Spleen (tissue), 11 donors: ENCODE results near the gene ACBD6. TPM values are rescaled to one million over a fixed set of nuclear protein-coding genes. Genes with fewer than 3 reads are reported as not detected.

Source experiments
- DNase-seq: peaks from one replicate; pipeline ENCODE4 v3.0.0-alpha.2; 2020
- H3K27ac ChIP-seq, 8 donors: fragments of 200-600 bp; sonication (generic) in 7 of 8; 1 replicate in 4 of 8; 2 replicates in 4 of 8; pipeline versions ENCODE4 v1.5.0 to v1.8.0; 2016 to 2021; ENCODE audit warnings: inconsistent platforms in 4 of 8, mild to moderate bottlenecking in 4 of 8, moderate library complexity in 1 of 8
- H3K27me3 ChIP-seq, 7 donors: fragments of 200-600 bp; sonication (generic) in 6 of 7; replicated peaks in 1 of 7; 1 replicate in 4 of 7; 2 replicates in 3 of 7; pipeline versions ENCODE4 v1.5.0 to v1.8.0; 2016 to 2021; ENCODE audit warnings: inconsistent platforms in 3 of 7, mild to moderate bottlenecking in 1 of 7
- H3K36me3 ChIP-seq, 6 donors: fragments of 200-600 bp; sonication (generic) in 5 of 6; 1 replicate in 4 of 6; 2 replicates in 2 of 6; pipeline versions ENCODE4 v1.5.0 to v1.8.0; 2016 to 2021; ENCODE audit warnings: inconsistent platforms in 2 of 6
- H3K4me1 ChIP-seq, 6 donors: fragments of 200-600 bp; sonication (generic) in 5 of 6; 1 replicate in 3 of 6; 2 replicates in 3 of 6; pipeline versions ENCODE4 v1.5.0 to v1.8.0; 2016 to 2021; ENCODE audit warnings: inconsistent platforms in 3 of 6
- H3K4me3 ChIP-seq, 8 donors: fragments of 200-600 bp; sonication (generic) in 7 of 8; 1 replicate in 4 of 8; 2 replicates in 4 of 8; pipeline versions ENCODE4 v1.5.0 to v1.8.0; 2016 to 2021; ENCODE audit warnings: inconsistent platforms in 4 of 8, mild to moderate bottlenecking in 4 of 8, moderate library complexity in 2 of 8
- H3K9me3 ChIP-seq, 8 donors: fragments of 200-600 bp; sonication (generic) in 7 of 8; 1 replicate in 4 of 8; 2 replicates in 4 of 8; pipeline versions ENCODE4 v1.5.0 to v1.8.0; 2016 to 2021; ENCODE audit warnings: inconsistent platforms in 4 of 8
- CTCF ChIP-seq, 11 experiments: fragments of 200-600 bp in 7 of 11; fragments of 450-650 bp in 4 of 11; sonication (generic) in 4 of 11; IDR thresholded peaks in 8 of 11; conservative IDR thresholded peaks in 3 of 11; 1 replicate in 7 of 11; 2 replicates in 4 of 11; pipeline versions ENCODE4 v1.4.0 to v1.8.0; 2016 to 2021; ENCODE audit warnings: antibody characterized with exemption in 11 of 11, inconsistent platforms in 4 of 11, mild to moderate bottlenecking in 1 of 11
- POLR2A ChIP-seq, 3 donors: fragments of 450-650 bp; IDR thresholded peaks; one replicate each; pipeline ENCODE4 v1.5.1; 2017; ENCODE audit warnings: antibody characterized with exemption in 3 of 3, mild to moderate bottlenecking in 1 of 3
- POLR2AphosphoS5 ChIP-seq, 3 donors: sonication (generic); formaldehyde crosslinking; IDR thresholded peaks; one replicate each; pipeline ENCODE4 v1.5.1; 2017; ENCODE audit warnings: antibody characterized with exemption in 3 of 3
- WGBS, 5 donors: extraction: QIAGEN DNeasy Blood & Tissue Kit in 3 of 5; methylation state at CpG; one replicate each; pipeline versions ENCODE4 v1.1.5 to v1.1.7; 2013 to 2018; 5-methylcytosine and 5-hydroxymethylcytosine counted together
- intact Hi-C: fragments of 100-400 bp; cut with DNase I; formaldehyde crosslinking; loops from one replicate; pipeline ENCODE4 v1.15.0; 2023; ENCODE audit warnings: low total_unique reads
- polyA plus RNA-seq, 3 donors: library from polyadenylated mRNA; stranded (reverse); fragments of 200-250 nt; gene quantifications; one replicate each; pipeline ENCODE4 v1.2.1, GENCODE V29; 2013
- total RNA-seq, 7 donors: library from RNA; depleted of rRNA in 3 of 7; stranded (reverse); fragments of >200 nt in 3 of 7; fragmentation: NEBNext Ultra II Directional in 4 of 7; extraction: Animal tissue kit (Norgen Biotek cat#: 25700) in 4 of 7; gene quantifications; one replicate each; pipeline versions ENCODE4 v1.1.0 to v1.2.1, GENCODE V29; 2016 to 2021
- donor health status: healthy with polysubstance abuse.
- donor health status: DM: no; HTN: no; CAD: no; lungs with moderate emphysema.
- donor health status: DM: no; HTN: no; CAD: no.
- donor health status: Bipolar disorder and iron deficiency.
- donor health status: healthy.
- donor health status: DM: no; HTN: no; CAD: no.
- donor health status: DM: yes; HTN: yes; CAD: no.

ACBD6 gene
- total and polyA plus RNA-seq, 10 donors: 27.2 to 62.9 (median 38.3) TPM

- Histone ChIP-seq H3K4me3 (no peak overlapping the region), H3K9me3 (peaks cover 0 to 9% (median 0%) of the 10 kb centered on the region in 8 donors), H3K27me3 (no peaks in the 10 kb centered on the region), H3K27ac (no peak overlapping the region), H3K36me3 (peaks cover 0 to 12% (median 0%) of the 10 kb centered on the region in 6 donors), H3K4me1 (peaks cover 0 to 7% (median 0%) of the 10 kb centered on the region in 6 donors)
- intact Hi-C loops: no loop called here
- no peak for DNase-seq
- WGBS, 5 donors: 93 to 98% (median 97%) methylated on average over 1 of the region's 1 CpG
- no peak for TF ChIP-seq POLR2AphosphoS5 (IDR thresholded peaks at IDR 0.05)
Measured at GRCh38 chr1:180343921-180344769, 158.2 kb downstream of the ACBD6 start.

- Histone ChIP-seq H3K9me3 (peaks cover 0 to 13% (median 1%) of the 10 kb centered on the region in 8 donors), H3K4me1 (no peaks in the 10 kb centered on the region), H3K4me3 (no peak overlapping the region), H3K27ac (no peak overlapping the region), H3K27me3 (no peaks in the 10 kb centered on the region), H3K36me3 (peaks cover 0 to 13% (median 0%) of the 10 kb centered on the region in 6 donors)
- no peak for TF ChIP-seq CTCF (IDR thresholded peaks at IDR 0.05 in 8 of 11, conservative IDR thresholded peaks at IDR 0.05 in 3 of 11)
- no peak for TF ChIP-seq POLR2A (IDR thresholded peaks at IDR 0.05)
- TF ChIP-seq POLR2AphosphoS5 (IDR thresholded peaks at IDR 0.05): no peak
- intact Hi-C loops: no loop called here
- WGBS, 5 donors: 94 to 100% (median 97%) methylated on average over 6 of the region's 6 CpGs
- DNase-seq: peak; percentile 29
Measured at GRCh38 chr1:180327089-180327488, 175.3 kb downstream of the ACBD6 start.

DNA sequence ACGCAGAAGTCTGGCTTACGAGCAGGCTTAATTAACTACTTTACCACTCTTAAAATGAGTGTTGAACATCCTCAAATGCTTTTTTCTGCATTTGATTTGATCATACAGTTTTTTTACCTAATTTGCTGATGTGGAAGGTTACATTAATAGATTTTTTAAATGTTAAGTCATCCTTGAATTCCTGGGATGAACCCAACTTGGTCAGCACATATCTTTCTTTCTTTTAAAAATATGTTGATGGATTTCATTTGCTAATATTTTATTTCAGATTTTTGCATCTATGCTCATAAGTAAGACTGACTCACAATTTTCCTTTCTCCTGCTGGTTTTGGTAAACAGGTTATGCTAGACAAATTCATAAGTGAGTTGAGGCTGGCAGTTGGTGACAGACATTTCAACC is 189.5 kb downstream of the ACBD6 start:
- no peak overlapping the region for H3K4me3 ChIP-seq
- WGBS, 5 donors: 97 to 99% (median 98%) methylated on average over 2 of the region's 2 CpGs
- no peaks in the 10 kb centered on the region for H3K4me1 ChIP-seq
- DNase-seq: no peak
- H3K27ac ChIP-seq: no peak overlapping the region
- no peaks in the 10 kb centered on the region for H3K27me3 ChIP-seq
- H3K9me3 ChIP-seq: peaks cover 0 to 5% (median 0%) of the 10 kb centered on the region in 8 donors
- intact Hi-C loops: no loop called here
- no peak for TF ChIP-seq POLR2AphosphoS5 (IDR thresholded peaks at IDR 0.05)
- no peak for TF ChIP-seq POLR2A (IDR thresholded peaks at IDR 0.05)
- TF ChIP-seq CTCF (IDR thresholded peaks at IDR 0.05 in 8 of 11, conservative IDR thresholded peaks at IDR 0.05 in 3 of 11): no peak
- peaks cover 0 to 29% (median 2%) of the 10 kb centered on the region in 6 donors for H3K36me3 ChIP-seq

DNA sequence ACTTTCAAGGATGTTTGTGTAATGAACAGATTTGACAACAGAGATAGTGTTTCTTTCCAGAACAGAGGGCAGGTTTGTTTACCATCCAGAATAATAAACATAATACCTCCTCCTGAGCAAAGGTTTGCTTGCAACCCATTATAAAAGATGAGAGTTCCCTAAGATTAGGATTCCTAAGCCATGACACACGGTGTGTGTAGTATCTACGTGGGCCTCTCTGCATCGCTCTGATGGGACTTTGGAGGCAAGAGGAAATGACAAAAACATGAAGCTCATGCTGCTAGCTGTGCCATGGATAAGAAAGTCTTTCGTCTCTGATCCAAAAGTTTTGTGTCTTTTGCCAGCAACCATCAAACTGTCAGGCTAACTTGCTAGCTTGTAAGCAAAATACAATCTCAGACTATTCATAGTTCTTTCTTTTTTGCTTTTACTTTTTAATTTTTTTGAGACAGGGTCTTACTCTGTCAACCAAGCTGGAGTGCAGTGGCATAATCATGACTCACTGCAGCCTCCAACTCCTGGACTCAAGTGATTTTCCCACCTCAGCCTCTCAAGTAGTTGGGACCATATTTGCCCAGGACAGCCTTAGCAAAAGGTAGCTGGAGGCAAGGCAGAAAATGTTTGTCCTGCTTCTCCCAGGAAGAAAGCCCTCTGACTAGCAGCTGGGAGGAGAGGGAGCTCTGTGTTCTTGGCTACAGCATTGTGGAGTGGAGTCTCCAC is 191.2 kb downstream of the ACBD6 start:
- peaks cover 0 to 22% (median 13%) of the 10 kb centered on the region in 8 donors for H3K9me3 ChIP-seq
- TF ChIP-seq POLR2AphosphoS5 (IDR thresholded peaks at IDR 0.05) (no peak), POLR2A (IDR thresholded peaks at IDR 0.05) (no peak), CTCF (IDR thresholded peaks at IDR 0.05 in 8 of 11, conservative IDR thresholded peaks at IDR 0.05 in 3 of 11) (no peak)
- intact Hi-C loops: no loop called here
- no peak for DNase-seq
- H3K27me3 ChIP-seq: no peaks in the 10 kb centered on the region
- no peak overlapping the region for H3K4me3 ChIP-seq
- no peaks in the 10 kb centered on the region for H3K4me1 ChIP-seq
- H3K36me3 ChIP-seq: peaks cover 0 to 40% (median 2%) of the 10 kb centered on the region in 6 donors
- H3K27ac ChIP-seq: no peak overlapping the region
- 95 to 98% (median 97%) methylated on average over 4 of the region's 4 CpGs for WGBS, 5 donors
